IMR-90 (cell line): Measurements from ENCODE around the gene FAM149B1. TPM values are rescaled to one million over a fixed set of nuclear protein-coding genes. Genes with fewer than 3 reads are reported as not detected.

Experiments used
- ATAC-seq: fragments of 200-7000 bp; cut with Tn5 transposase; 2 replicates; pipeline ENCODE4 v1.9.1; 2020; ENCODE audit warnings: low read depth, mild to moderate bottlenecking, moderate library complexity
- BruUV-seq: library from RNA; stranded (reverse); fragments of 400-500 nt; replicated peaks from 2 replicates; lab custom pipeline; 2021; lab: Mats Ljungman, UMichigan
- CTCF ChIA-PET: fragments of 300-600 bp; formaldehyde crosslinking; extraction: SDS; loops from one replicate; lab custom pipeline; 2021; ENCODE audit warnings: antibody characterized with exemption; lab: Yijun Ruan, JAX
- POLR2A ChIA-PET: fragments of 300-600 bp; sonication (Branson Sonifier 250); formaldehyde crosslinking; loops from one replicate; lab custom pipeline; 2022; ENCODE audit warnings: antibody characterized with exemption; ENCODE audit not compliant: unreplicated experiment; lab: Charles Lee
- DNase-seq: peaks from one replicate; pipeline ENCODE4 v3.0.0; 2013
- H2AFZ ChIP-seq: replicated peaks from 2 replicates; pipeline ENCODE3; 2013; ENCODE audit warnings: low read length, mild to moderate bottlenecking; ENCODE audit not compliant: poor library complexity
- H2AK5ac ChIP-seq: 2 replicates; pipeline ENCODE4 v1.6.1; 2013; ENCODE audit warnings: low read depth, low read length, inconsistent platforms
- H2AK9ac ChIP-seq: replicated peaks from 2 replicates; pipeline ENCODE3; 2013; ENCODE audit warnings: mild to moderate bottlenecking, low read depth, low read length, moderate library complexity; ENCODE audit not compliant: poor library complexity
- H2BK120ac ChIP-seq: 2 replicates; pipeline ENCODE4 v1.6.1; 2013; ENCODE audit warnings: low read depth, low read length, inconsistent platforms
- H2BK15ac ChIP-seq: 3 replicates; pipeline ENCODE4 v1.6.1; 2013; ENCODE audit warnings: low read depth, low read length, inconsistent platforms
- H2BK20ac ChIP-seq: 2 replicates; pipeline ENCODE4 v1.6.1; 2013; ENCODE audit warnings: low read depth, mild to moderate bottlenecking, inconsistent platforms, low read length, moderate library complexity
- H2BK5ac ChIP-seq: 2 replicates; pipeline ENCODE4 v1.6.1; 2013; ENCODE audit warnings: mild to moderate bottlenecking, low read depth, low read length, inconsistent platforms; ENCODE audit not compliant: poor library complexity, severe bottlenecking
- H3K14ac ChIP-seq: replicated peaks from 2 replicates; pipeline ENCODE4 v1.6.1; 2013; ENCODE audit warnings: low read depth, low read length, inconsistent platforms
- H3K18ac ChIP-seq: 2 replicates; pipeline ENCODE4 v1.6.1; 2013; ENCODE audit warnings: low read depth, low read length, control low read depth
- H3K23ac ChIP-seq: 2 replicates; pipeline ENCODE4 v1.6.1; 2013; ENCODE audit warnings: low read depth, low read length, inconsistent platforms
- H3K27ac ChIP-seq: 2 replicates; pipeline ENCODE4 v1.5.1; 2013; ENCODE audit warnings: mild to moderate bottlenecking, control low read depth, low read length; ENCODE audit not compliant: insufficient read depth
- H3K27me3 ChIP-seq: 2 replicates; pipeline ENCODE4 v1.6.1; 2013; ENCODE audit warnings: low read length; ENCODE audit not compliant: control insufficient read depth, insufficient read depth
- H3K36me3 ChIP-seq: 2 replicates; pipeline ENCODE4 v1.6.1; 2013; ENCODE audit warnings: low read length, mixed read lengths; ENCODE audit not compliant: control insufficient read depth, insufficient read depth
- H3K4ac ChIP-seq: 2 replicates; pipeline ENCODE4 v1.6.1; 2013; ENCODE audit warnings: low read depth, low read length, inconsistent platforms
- H3K4me1 ChIP-seq: 2 replicates; pipeline ENCODE4 v1.6.1; 2013; ENCODE audit warnings: low read length, mixed read lengths; ENCODE audit not compliant: control insufficient read depth, insufficient read depth
- H3K4me2 ChIP-seq: 2 replicates; pipeline ENCODE4 v1.6.1; 2013; ENCODE audit warnings: low read depth, mild to moderate bottlenecking, control low read depth, low read length, moderate library complexity
- H3K4me3 ChIP-seq: 2 replicates; pipeline ENCODE4 v1.5.1; 2013; ENCODE audit warnings: low read depth, mild to moderate bottlenecking, control low read depth, low read length, moderate library complexity; ENCODE audit not compliant: insufficient read depth
- H3K56ac ChIP-seq: 2 replicates; pipeline ENCODE4 v1.6.1; 2013; ENCODE audit warnings: low read length, inconsistent platforms; ENCODE audit not compliant: insufficient read depth; ENCODE audit errors: extremely low read depth
- H3K79me1 ChIP-seq, 2 experiments: 2 replicates each; pipeline ENCODE4 v1.6.1; 2013; ENCODE audit warnings: low read length in 2 of 2, inconsistent platforms in 1 of 2, low read depth in 1 of 2
- H3K9ac ChIP-seq: 2 replicates; pipeline ENCODE4 v1.6.1; 2013; ENCODE audit warnings: low read depth, low read length, control low read depth
- H3K9me1 ChIP-seq: 2 replicates; pipeline ENCODE4 v1.6.1; 2013; ENCODE audit warnings: low read length, inconsistent platforms; ENCODE audit not compliant: insufficient read depth
- H3K9me3 ChIP-seq: 2 replicates; pipeline ENCODE4 v1.6.1; 2013; ENCODE audit warnings: low read length; ENCODE audit not compliant: control insufficient read depth, insufficient read depth
- H4K20me1 ChIP-seq: 2 replicates; pipeline ENCODE4 v1.6.1; 2013; ENCODE audit warnings: low read length, inconsistent platforms; ENCODE audit not compliant: insufficient read depth
- H4K5ac ChIP-seq: 2 replicates; pipeline ENCODE4 v1.6.1; 2013; ENCODE audit warnings: mild to moderate bottlenecking, low read depth, low read length, control low read depth
- H4K8ac ChIP-seq, 2 experiments: 2 replicates each; pipeline ENCODE4 v1.6.1; 2013; ENCODE audit warnings: low read depth in 2 of 2, low read length in 2 of 2, control low read depth in 1 of 2, inconsistent platforms in 1 of 2
- H4K91ac ChIP-seq: 2 replicates; pipeline ENCODE4 v1.6.1; 2013; ENCODE audit warnings: low read depth, low read length, inconsistent platforms; ENCODE audit not compliant: insufficient read depth
- BHLHE40 ChIP-seq: fragments of 150-350 bp; IDR thresholded peaks from 2 replicates; pipeline ENCODE4 v1.6.1; 2016; ENCODE audit warnings: mild to moderate bottlenecking, low read depth, low read length
- CEBPB ChIP-seq: IDR thresholded peaks from 2 replicates; pipeline ENCODE4 v1.6.1; 2012; ENCODE audit warnings: low read depth, low read length, improper control_type of control experiment
- CHD1 ChIP-seq: IDR thresholded peaks from 2 replicates; pipeline ENCODE4 v1.6.1; 2012; ENCODE audit warnings: low read depth, low read length, improper control_type of control experiment
- FOS ChIP-seq: fragments of 150-350 bp; IDR thresholded peaks from 2 replicates; pipeline ENCODE4 v1.6.1; 2016; ENCODE audit warnings: low read depth, low read length
- MAFK ChIP-seq: IDR thresholded peaks from 2 replicates; pipeline ENCODE4 v1.6.1; 2012; ENCODE audit warnings: low read depth, low read length, improper control_type of control experiment
- MAZ ChIP-seq: IDR thresholded peaks from 2 replicates; pipeline ENCODE4 v1.6.1; 2012; ENCODE audit warnings: low read depth, mild to moderate bottlenecking, low read length, improper control_type of control experiment, moderate library complexity, borderline replicate concordance
- MXI1 ChIP-seq: IDR thresholded peaks from 2 replicates; pipeline ENCODE4 v1.6.1; 2012; ENCODE audit warnings: low read depth, mild to moderate bottlenecking, low read length, moderate library complexity, borderline replicate concordance
- NFE2L2 ChIP-seq: fragments of 150-350 bp; IDR thresholded peaks from 2 replicates; pipeline ENCODE4 v1.6.1; 2016; ENCODE audit warnings: low read depth, mild to moderate bottlenecking, low read length
- POLR2A ChIP-seq: IDR thresholded peaks from 2 replicates; pipeline ENCODE4 v1.6.1; 2012; ENCODE audit warnings: mild to moderate bottlenecking, low read depth, low read length
- RAD21 ChIP-seq: IDR thresholded peaks from 2 replicates; pipeline ENCODE4 v1.6.1; 2012; ENCODE audit warnings: low read length, improper control_type of control experiment
- RCOR1 ChIP-seq: IDR thresholded peaks from 2 replicates; pipeline ENCODE4 v1.6.1; 2012; ENCODE audit warnings: mild to moderate bottlenecking, low read length, improper control_type of control experiment; ENCODE audit not compliant: insufficient replicate concordance
- RFX5 ChIP-seq: IDR thresholded peaks from 2 replicates; pipeline ENCODE4 v1.8.0; 2012; ENCODE audit warnings: low read depth, mild to moderate bottlenecking, low read length, moderate library complexity
- SMC3 ChIP-seq: fragments of 150-350 bp; IDR thresholded peaks from 2 replicates; pipeline ENCODE4 v1.6.1; 2016; ENCODE audit warnings: low read depth, mild to moderate bottlenecking, antibody characterized with exemption, low read length, moderate library complexity
- USF2 ChIP-seq: fragments of 150-350 bp; IDR thresholded peaks from 2 replicates; pipeline ENCODE4 v1.6.1; 2017; ENCODE audit warnings: mild to moderate bottlenecking, antibody characterized with exemption, low read length, low read depth
- WGBS, 2 experiments: methylation state at CpG; one replicate each; pipeline versions ENCODE4 v1.1.5 to v1.1.7; 2013; ENCODE audit warnings: missing lambda C conversion rate in 2 of 2; ENCODE audit not compliant: insufficient read length in 1 of 2; ENCODE audit errors: extremely low coverage in 2 of 2; 5-methylcytosine and 5-hydroxymethylcytosine counted together
- dilution Hi-C: fragments of 300-500 bp; cut with HindIII; formaldehyde crosslinking; loops from one replicate; pipeline ENCODE4 v1.14.3; 2018; ENCODE audit warnings: low sequenced_read_pairs; ENCODE audit not compliant: unreplicated experiment
- in situ Hi-C: fragments of 300-500 bp; cut with MboI; formaldehyde crosslinking; loops from 3 replicates; pipeline ENCODE4 v1.14.3; 2019; ENCODE audit warnings: low sequenced_read_pairs, inconsistent platforms, mixed read lengths
- intact Hi-C: fragments of 100-400 bp; cut with micrococcal nuclease; formaldehyde crosslinking; loops from 2 replicates; pipeline ENCODE4 v1.10.0; 2022
- polyA plus RNA-seq, 3 experiments: library from polyadenylated mRNA; depleted of rRNA; stranded (reverse); fragments of >200 nt; gene quantifications; 2 replicates each; pipeline ENCODE4 v1.2.3, GENCODE V29; 2012; ENCODE audit warnings: low replicate concordance in 1 of 3
- total RNA-seq: library from RNA; depleted of rRNA; stranded (reverse); fragments of >200 nt; gene quantifications from 2 replicates; pipeline ENCODE4 v1.2.3, GENCODE V29; 2012
- TF ChIP-seq, protein P1 (sequence below): fragments of 150-350 bp; IDR thresholded peaks from 2 replicates; pipeline ENCODE4 v1.6.1; 2016; ENCODE audit warnings: low read depth, mild to moderate bottlenecking, low read length, moderate library complexity, borderline replicate concordance
- TF ChIP-seq, protein P2 (sequence below): conservative IDR thresholded peaks from 2 replicates; pipeline ENCODE4 v1.5.1; 2012; ENCODE audit warnings: mild to moderate bottlenecking, low read depth, low read length, improper control_type of control experiment

FAM149B1 gene
- total and polyA plus RNA-seq, 2 of the 4 experiments (the other 2 are of a cell fraction): 21.7 to 28.3 TPM

DNA sequence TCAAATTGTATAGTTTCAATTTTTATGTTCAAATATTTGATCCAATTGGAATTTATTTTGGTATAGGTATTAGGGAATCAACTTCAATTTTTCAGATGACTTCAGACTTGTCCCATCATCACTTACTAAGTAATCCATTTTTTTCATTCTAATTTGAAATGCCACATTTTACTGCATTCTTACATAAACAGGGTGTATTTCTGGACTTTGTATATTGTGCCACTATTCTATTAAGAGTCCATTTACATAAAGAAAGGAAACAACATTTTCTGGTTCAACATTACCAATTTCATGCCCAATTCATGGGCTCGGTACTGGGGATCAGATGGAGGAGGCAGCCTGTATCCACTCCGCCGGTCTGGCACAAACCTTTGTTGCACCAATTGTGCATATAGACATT, 15.9 kb upstream of the FAM149B1 start:
- Histone ChIP-seq H3K23ac (no peak overlapping the region), H3K36me3 (peaks cover 25% of the 10 kb centered on the region), H3K4me1 (no peaks in the 10 kb centered on the region), H2AK9ac (no peak overlapping the region), H3K56ac (no peak overlapping the region), H2BK15ac (no peak overlapping the region), H3K27ac (no peak overlapping the region), H3K9ac (no peak overlapping the region), H3K14ac (no peak overlapping the region), H3K79me1 (peaks cover 6 to 10% of the 10 kb centered on the region in 2 experiments; a peak in 3 of 4 replicates), H2BK20ac (no peak overlapping the region), H3K4me3 (no peak overlapping the region), H2AK5ac (no peak overlapping the region), H3K9me3 (no peaks in the 10 kb centered on the region), H2BK5ac (no peak overlapping the region), H2AFZ (no peak overlapping the region), H4K91ac (no peak overlapping the region), H3K27me3 (no peaks in the 10 kb centered on the region), H4K8ac (no peak overlapping the region), H3K4ac (no peak overlapping the region), H3K9me1 (no peaks in the 10 kb centered on the region), H3K18ac (no peak overlapping the region), H2BK120ac (no peak overlapping the region), H3K4me2 (no peak overlapping the region), H4K20me1 (peaks cover 7% of the 10 kb centered on the region; the same call in 1 of the 2 replicates), H4K5ac (no peak overlapping the region)
- CTCF ChIA-PET: no interaction called here
- POLR2A ChIA-PET: no interaction called here
- intact Hi-C loops (no loop called here), dilution Hi-C loops (no loop called here), in situ Hi-C loops (no loop called here)
- no peak for TF ChIP-seq RCOR1
- TF ChIP-seq FOS: no peak
- no peak for TF ChIP-seq MAFK
- TF ChIP-seq, protein P1, sequence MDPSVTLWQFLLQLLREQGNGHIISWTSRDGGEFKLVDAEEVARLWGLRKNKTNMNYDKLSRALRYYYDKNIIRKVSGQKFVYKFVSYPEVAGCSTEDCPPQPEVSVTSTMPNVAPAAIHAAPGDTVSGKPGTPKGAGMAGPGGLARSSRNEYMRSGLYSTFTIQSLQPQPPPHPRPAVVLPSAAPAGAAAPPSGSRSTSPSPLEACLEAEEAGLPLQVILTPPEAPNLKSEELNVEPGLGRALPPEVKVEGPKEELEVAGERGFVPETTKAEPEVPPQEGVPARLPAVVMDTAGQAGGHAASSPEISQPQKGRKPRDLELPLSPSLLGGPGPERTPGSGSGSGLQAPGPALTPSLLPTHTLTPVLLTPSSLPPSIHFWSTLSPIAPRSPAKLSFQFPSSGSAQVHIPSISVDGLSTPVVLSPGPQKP: no peak
- TF ChIP-seq, protein P2, sequence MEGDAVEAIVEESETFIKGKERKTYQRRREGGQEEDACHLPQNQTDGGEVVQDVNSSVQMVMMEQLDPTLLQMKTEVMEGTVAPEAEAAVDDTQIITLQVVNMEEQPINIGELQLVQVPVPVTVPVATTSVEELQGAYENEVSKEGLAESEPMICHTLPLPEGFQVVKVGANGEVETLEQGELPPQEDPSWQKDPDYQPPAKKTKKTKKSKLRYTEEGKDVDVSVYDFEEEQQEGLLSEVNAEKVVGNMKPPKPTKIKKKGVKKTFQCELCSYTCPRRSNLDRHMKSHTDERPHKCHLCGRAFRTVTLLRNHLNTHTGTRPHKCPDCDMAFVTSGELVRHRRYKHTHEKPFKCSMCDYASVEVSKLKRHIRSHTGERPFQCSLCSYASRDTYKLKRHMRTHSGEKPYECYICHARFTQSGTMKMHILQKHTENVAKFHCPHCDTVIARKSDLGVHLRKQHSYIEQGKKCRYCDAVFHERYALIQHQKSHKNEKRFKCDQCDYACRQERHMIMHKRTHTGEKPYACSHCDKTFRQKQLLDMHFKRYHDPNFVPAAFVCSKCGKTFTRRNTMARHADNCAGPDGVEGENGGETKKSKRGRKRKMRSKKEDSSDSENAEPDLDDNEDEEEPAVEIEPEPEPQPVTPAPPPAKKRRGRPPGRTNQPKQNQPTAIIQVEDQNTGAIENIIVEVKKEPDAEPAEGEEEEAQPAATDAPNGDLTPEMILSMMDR: no peak
- TF ChIP-seq POLR2A: no peak
- no peak for TF ChIP-seq BHLHE40
- TF ChIP-seq RAD21: no peak
- no peak for TF ChIP-seq MXI1
- TF ChIP-seq CEBPB: no peak
- no peak for TF ChIP-seq SMC3
- TF ChIP-seq CHD1: no peak
- TF ChIP-seq USF2: no peak
- TF ChIP-seq RFX5: no peak
- no peak for TF ChIP-seq NFE2L2
- TF ChIP-seq MAZ: no peak
- WGBS, 2 experiments: 100% methylated on average over 1 of the region's 3 CpGs; no CpG with 5 or more reads in 1 of the 2 experiments
- no TSS peak for BruUV-seq
- ATAC-seq (no peak), DNase-seq (no peak)
